HEK293 (cell line): Measurements from ENCODE around the gene GADD45G.

ENCODE experiments used
- CTCF ChIA-PET: fragments of 350-600 bp; formaldehyde crosslinking; extraction: SDS; loops from one replicate; lab custom pipeline; 2021; ENCODE audit warnings: antibody characterized with exemption; lab: Yijun Ruan, JAX
- POLR2A ChIA-PET: fragments of 300-600 bp; formaldehyde crosslinking; extraction: SDS; loops from one replicate; lab custom pipeline; 2020; ENCODE audit warnings: antibody characterized with exemption, inconsistent platforms; lab: Yijun Ruan, JAX
- H3K27ac ChIP-seq: fragments of 200-500 bp; sonication (Bioruptor generic); 2 replicates; pipeline ENCODE4 v1.5.1; 2014; ENCODE audit warnings: low read depth, low read length, control low read depth, inconsistent platforms; ENCODE audit errors: extremely low read depth
- H3K36me3 ChIP-seq, 2 experiments: fragments of 200-500 bp in 1 of 2; sonication (Bioruptor generic) in 1 of 2; 1 replicate in 1 of 2; 2 replicates in 1 of 2; pipeline ENCODE4 v1.5.1; 2014 to 2017; ENCODE audit warnings: inconsistent platforms in 2 of 2, low read length in 2 of 2; ENCODE audit not compliant: control insufficient read depth in 2 of 2, insufficient read depth in 1 of 2
- H3K4me1 ChIP-seq: fragments of 200-500 bp; sonication (Bioruptor generic); 2 replicates; pipeline ENCODE4 v1.5.1; 2014; ENCODE audit warnings: mild to moderate bottlenecking, low read length, inconsistent platforms; ENCODE audit not compliant: control insufficient read depth, insufficient read depth
- H3K4me3 ChIP-seq: 2 replicates; pipeline ENCODE4 v1.5.1; 2011; ENCODE audit warnings: low read depth, mild to moderate bottlenecking, control low read depth, low read length, moderate library complexity
- H3K9me3 ChIP-seq: fragments of 200-500 bp; sonication (Bioruptor generic); 2 replicates; pipeline ENCODE4 v1.5.1; 2014; ENCODE audit warnings: low read depth, low read length, inconsistent platforms; ENCODE audit not compliant: control insufficient read depth, insufficient read depth
- CTCF ChIP-seq: fragments of 450-650 bp; formaldehyde crosslinking; IDR thresholded peaks from 2 replicates; pipeline ENCODE4 v1.5.1; 2016; ENCODE audit warnings: missing biosample characterization, missing genetic modification characterization
- GFI1B ChIP-seq: fragments of 450-650 bp; formaldehyde crosslinking; IDR thresholded peaks from 2 replicates; pipeline ENCODE4 v1.5.1; 2016; ENCODE audit warnings: missing biosample characterization, missing genetic modification characterization
- KLF10 ChIP-seq: fragments of 450-650 bp; IDR thresholded peaks from 2 replicates; pipeline ENCODE4 v1.5.1; 2018; ENCODE audit warnings: missing biosample characterization, mild to moderate bottlenecking, missing genetic modification characterization
- PBX3 ChIP-seq: sonication (generic); formaldehyde crosslinking; IDR thresholded peaks from 2 replicates; pipeline ENCODE4 v1.8.1; 2022; ENCODE audit warnings: mild to moderate bottlenecking, moderate library complexity, missing genetic modification reagents
- PRDM1 ChIP-seq: fragments of 450-650 bp; formaldehyde crosslinking; IDR thresholded peaks from 2 replicates; pipeline ENCODE4; 2016; ENCODE audit warnings: missing biosample characterization, missing genetic modification characterization
- PRDM10 ChIP-seq: fragments of 450-650 bp; formaldehyde crosslinking; IDR thresholded peaks from 2 replicates; pipeline ENCODE4 v1.5.1; 2016; ENCODE audit warnings: missing biosample characterization, missing genetic modification characterization
- ZBTB11 ChIP-seq: fragments of 450-650 bp; formaldehyde crosslinking; conservative IDR thresholded peaks from 2 replicates; pipeline ENCODE4 v1.5.1; 2016; ENCODE audit warnings: low read depth, missing biosample characterization, missing genetic modification characterization
- ZBTB17 ChIP-seq: fragments of 450-650 bp; formaldehyde crosslinking; IDR thresholded peaks from 2 replicates; pipeline ENCODE4 v1.5.1; 2016; ENCODE audit warnings: missing biosample characterization, missing genetic modification characterization
- ZFP3 ChIP-seq: fragments of 450-650 bp; formaldehyde crosslinking; IDR thresholded peaks from 2 replicates; pipeline ENCODE4 v1.5.1; 2016; ENCODE audit warnings: low read depth, missing biosample characterization, missing genetic modification characterization
- ZNF10 ChIP-seq: fragments of 450-650 bp; formaldehyde crosslinking; IDR thresholded peaks from 2 replicates; pipeline ENCODE4 v1.5.1; 2017; ENCODE audit warnings: missing biosample characterization, missing genetic modification characterization
- ZNF2 ChIP-seq: fragments of 450-650 bp; formaldehyde crosslinking; IDR thresholded peaks from 2 replicates; pipeline ENCODE4 v1.5.1; 2016; ENCODE audit warnings: missing biosample characterization, missing genetic modification characterization
- ZNF239 ChIP-seq: fragments of 450-650 bp; formaldehyde crosslinking; IDR thresholded peaks from 2 replicates; pipeline ENCODE4 v1.5.1; 2016; ENCODE audit warnings: missing biosample characterization, missing genetic modification characterization
- ZNF394 ChIP-seq: fragments of 450-650 bp; formaldehyde crosslinking; IDR thresholded peaks from 2 replicates; pipeline ENCODE4 v1.5.1; 2016; ENCODE audit warnings: missing biosample characterization, missing genetic modification characterization, mild to moderate bottlenecking, moderate library complexity, borderline replicate concordance
- ZNF549 ChIP-seq: fragments of 450-650 bp; IDR thresholded peaks from 2 replicates; pipeline ENCODE4 v1.5.1; 2018; ENCODE audit warnings: missing biosample characterization, missing genetic modification characterization, mild to moderate bottlenecking, inconsistent platforms, moderate library complexity
- ZNF585B ChIP-seq: fragments of 450-650 bp; formaldehyde crosslinking; IDR thresholded peaks from 2 replicates; pipeline ENCODE4 v1.5.1; 2016; ENCODE audit warnings: missing biosample characterization, missing genetic modification characterization
- ZNF654 ChIP-seq: fragments of 450-650 bp; formaldehyde crosslinking; IDR thresholded peaks from 2 replicates; pipeline ENCODE4 v1.5.1; 2016; ENCODE audit warnings: low read depth, missing biosample characterization, missing genetic modification characterization
- ZNF660 ChIP-seq: fragments of 450-650 bp; IDR thresholded peaks from 2 replicates; pipeline ENCODE4 v1.5.1; 2018; ENCODE audit warnings: missing biosample characterization, mild to moderate bottlenecking, missing genetic modification characterization
- ZNF664 ChIP-seq: fragments of 450-650 bp; formaldehyde crosslinking; IDR thresholded peaks from 2 replicates; pipeline ENCODE4 v1.5.1; 2016; ENCODE audit warnings: missing biosample characterization, missing genetic modification characterization
- ZNF692 ChIP-seq: fragments of 450-650 bp; formaldehyde crosslinking; IDR thresholded peaks from 2 replicates; pipeline ENCODE4 v1.5.1; 2016; ENCODE audit warnings: missing biosample characterization, missing genetic modification characterization
- ZNF843 ChIP-seq: fragments of 450-650 bp; formaldehyde crosslinking; IDR thresholded peaks from 2 replicates; pipeline ENCODE4 v1.5.1; 2016; ENCODE audit warnings: missing biosample characterization, missing genetic modification characterization
- ZSCAN16 ChIP-seq: fragments of 450-650 bp; formaldehyde crosslinking; IDR thresholded peaks from 2 replicates; pipeline ENCODE4 v1.5.1; 2016; ENCODE audit warnings: missing biosample characterization, missing genetic modification characterization
- ZSCAN30 ChIP-seq: fragments of 450-650 bp; IDR thresholded peaks from 2 replicates; pipeline ENCODE4 v1.5.1; 2018; ENCODE audit warnings: missing biosample characterization, mild to moderate bottlenecking, missing genetic modification characterization, moderate library complexity
- ZSCAN4 ChIP-seq: fragments of 450-650 bp; formaldehyde crosslinking; IDR thresholded peaks from 2 replicates; pipeline ENCODE4 v1.5.1; 2017; ENCODE audit warnings: missing biosample characterization, missing genetic modification characterization

The GADD45G gene

GRCh38 chr9:89602978-89603766 lies 1.6 kb upstream of the GADD45G start:
- ChIA-PET CTCF (interaction anchor here (0.6 to 7.5 kb wide), 76 partner anchors 8 to 1965 kb away, joined by 3 to 234 read pairs (median 4); no protein-coding TSS in a partner anchor), POLR2A (interaction anchor here (0.6 to 3.0 kb wide), 15 partner anchors 9 to 498 kb away, joined by 3 to 45 read pairs (median 4); no protein-coding TSS in a partner anchor)
- peaks cover 4% of the 10 kb centered on the region; the same call in 1 of the 2 replicates for H3K4me1 ChIP-seq
- H3K9me3 ChIP-seq: no peaks in the 10 kb centered on the region
- peak overlapping the region; percentile 74; the same call in 1 of the 2 replicates for H3K27ac ChIP-seq
- H3K36me3 ChIP-seq: no peaks in the 10 kb centered on the region
- peak overlapping the region; percentile 41 for H3K4me3 ChIP-seq
- no peak for TF ChIP-seq PBX3 (CRISPR knock-in tag)
- peak; percentile 53 for TF ChIP-seq CTCF (tag by site-specific recombination)
- TF ChIP-seq ZBTB17 (tag by site-specific recombination): 0 out of 2 replicates have a peak, but pooled peaks have one; percentile 10
- TF ChIP-seq ZSCAN4 (tag by site-specific recombination): no peak
- TF ChIP-seq ZNF549 (tag by site-specific recombination): no peak
- no peak for TF ChIP-seq ZFP3 (tag by site-specific recombination)
- TF ChIP-seq ZNF692 (tag by site-specific recombination): no peak
- peak; percentile 87 for TF ChIP-seq PRDM1 (tag by site-specific recombination)
- TF ChIP-seq ZNF239 (tag by site-specific recombination): no peak
- TF ChIP-seq ZNF394 (tag by site-specific recombination): no peak
- TF ChIP-seq ZNF2 (tag by site-specific recombination): no peak
- peak; percentile 54; the same call in 1 of the 2 replicates for TF ChIP-seq ZNF660 (tag by site-specific recombination)
- TF ChIP-seq ZNF585B (tag by site-specific recombination): no peak
- TF ChIP-seq PRDM10 (tag by site-specific recombination): peak; percentile 58
- no peak for TF ChIP-seq ZNF843 (tag by site-specific recombination)
- no peak for TF ChIP-seq GFI1B (tag by site-specific recombination)
- TF ChIP-seq ZSCAN30: peak; percentile 63
- no peak for TF ChIP-seq ZNF10 (tag by site-specific recombination)
- TF ChIP-seq KLF10: no peak
- TF ChIP-seq ZNF664 (tag by site-specific recombination): no peak
- peak; percentile 75 for TF ChIP-seq ZNF654 (tag by site-specific recombination)
- no peak for TF ChIP-seq ZSCAN16
- 0 out of 2 replicates have a peak, but pooled peaks have one; percentile 13 for TF ChIP-seq ZBTB11
